NB4 (cell line): ENCODE data around the gene MEX3D.

Experiments used
- DNase-seq: peaks from one replicate; pipeline ENCODE4 v3.0.0; 2010; ENCODE audit warnings: low read depth
- H3K4me3 ChIP-seq: one replicate; pipeline ENCODE4 v1.5.1; 2011; ENCODE audit warnings: mild to moderate bottlenecking, low read depth, low read length, moderate library complexity
- CTCF ChIP-seq: IDR thresholded peaks from one replicate; pipeline ENCODE4 v1.5.1; 2012; ENCODE audit warnings: low read depth, low read length
- MYC ChIP-seq: IDR thresholded peaks from 2 replicates; pipeline ENCODE4 v1.6.1; 2011; ENCODE audit warnings: low read depth, low read length
- POLR2A ChIP-seq: IDR thresholded peaks from 2 replicates; pipeline ENCODE4 v1.6.1; 2011; ENCODE audit warnings: mild to moderate bottlenecking; ENCODE audit not compliant: insufficient read length; ENCODE audit errors: extremely low read depth
- TF ChIP-seq, protein P1 (sequence below): IDR thresholded peaks from 2 replicates; pipeline ENCODE4 v1.6.1; 2011; ENCODE audit warnings: low read depth, low read length

Gene MEX3D

DNA sequence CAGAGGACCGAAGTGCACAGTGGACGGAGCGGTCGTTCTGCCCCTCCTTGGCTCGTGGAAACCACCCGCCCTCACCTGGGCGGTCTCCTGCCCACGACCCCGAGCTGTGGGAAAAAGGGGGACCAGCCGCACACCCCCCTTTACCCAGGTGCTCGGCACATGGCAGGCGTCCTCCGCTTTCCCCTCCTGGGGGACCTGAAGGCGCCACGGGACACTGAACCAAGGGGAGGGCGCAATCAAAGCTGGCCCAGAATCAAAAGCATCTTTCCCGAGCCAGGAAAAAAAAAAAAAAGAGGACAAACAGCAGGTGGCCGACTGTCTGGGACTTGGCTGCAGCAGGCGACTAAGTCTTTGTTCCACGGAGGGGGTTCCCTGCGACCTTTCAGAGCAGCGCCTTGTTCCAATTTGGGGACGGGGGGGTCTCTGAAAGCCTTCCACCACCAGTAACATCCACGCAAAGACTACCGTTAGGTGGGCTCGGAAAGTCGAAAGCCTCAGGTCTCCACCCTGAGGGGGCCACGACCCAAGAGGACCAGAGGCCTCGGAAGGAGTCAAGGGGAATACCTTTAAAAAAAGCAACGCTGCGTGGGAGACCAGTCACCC is 23.4 kb upstream of the MEX3D start:
- H3K4me3 ChIP-seq: peak overlapping the region; percentile 92
- DNase-seq: no peak
- TF ChIP-seq, protein P1, sequence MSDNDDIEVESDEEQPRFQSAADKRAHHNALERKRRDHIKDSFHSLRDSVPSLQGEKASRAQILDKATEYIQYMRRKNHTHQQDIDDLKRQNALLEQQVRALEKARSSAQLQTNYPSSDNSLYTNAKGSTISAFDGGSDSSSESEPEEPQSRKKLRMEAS: no peak
- TF ChIP-seq MYC: peak; percentile 40; the same call in 1 of the 2 replicates

GRCh38 chr19:1590641-1591397 is 22.7 kb upstream of the MEX3D start:
- peak; percentile 58 for DNase-seq
- peak; percentile 18 for TF ChIP-seq CTCF
- no peak for TF ChIP-seq POLR2A
- peak overlapping the region; percentile 92 for H3K4me3 ChIP-seq

DNA sequence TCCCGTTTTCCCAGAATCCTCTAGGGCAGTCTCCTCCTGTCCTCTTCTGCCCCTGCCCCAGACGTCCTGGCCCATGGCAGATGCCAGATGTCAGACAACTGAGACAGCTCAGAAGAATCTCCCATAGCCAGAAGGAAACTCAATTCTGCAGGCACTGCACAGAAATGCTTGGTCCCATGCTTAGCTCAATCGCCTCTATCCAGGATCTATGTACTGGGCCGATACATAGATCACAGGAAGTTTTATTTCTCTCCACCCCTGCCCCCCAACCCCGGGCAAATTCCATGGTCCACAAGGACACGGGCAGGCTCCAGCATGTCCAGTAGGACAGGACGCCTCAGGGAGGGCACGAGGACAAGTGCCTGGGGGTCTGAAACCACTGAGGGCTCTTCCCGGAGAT is 19.7 kb upstream of the MEX3D start:
- TF ChIP-seq POLR2A (no peak), CTCF (no peak), MYC (no peak)
- TF ChIP-seq, protein P1: no peak
- DNase-seq: no peak
- H3K4me3 ChIP-seq: no peak overlapping the region

DNA sequence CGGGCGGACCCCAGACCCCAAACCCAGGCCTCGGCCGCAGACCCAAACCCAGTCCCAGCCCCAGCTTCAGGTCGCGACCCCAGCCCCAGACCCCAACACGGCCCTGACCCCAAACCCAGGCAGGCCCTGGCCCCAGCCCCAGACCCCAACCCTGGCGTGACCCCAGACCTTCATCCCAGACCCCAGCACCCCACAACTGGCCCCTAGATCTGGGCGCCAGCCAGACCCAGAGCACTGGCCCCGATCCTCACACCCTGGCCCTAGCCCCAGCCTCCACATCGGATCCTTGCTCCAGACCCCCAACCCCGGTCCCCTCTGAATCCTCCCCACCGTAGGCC is 17.1 kb upstream of the MEX3D start:
- TF ChIP-seq CTCF (no peak), POLR2A (no peak), MYC (no peak)
- TF ChIP-seq, protein P1: no peak
- no peak for DNase-seq
- H3K4me3 ChIP-seq: no peak overlapping the region

DNA sequence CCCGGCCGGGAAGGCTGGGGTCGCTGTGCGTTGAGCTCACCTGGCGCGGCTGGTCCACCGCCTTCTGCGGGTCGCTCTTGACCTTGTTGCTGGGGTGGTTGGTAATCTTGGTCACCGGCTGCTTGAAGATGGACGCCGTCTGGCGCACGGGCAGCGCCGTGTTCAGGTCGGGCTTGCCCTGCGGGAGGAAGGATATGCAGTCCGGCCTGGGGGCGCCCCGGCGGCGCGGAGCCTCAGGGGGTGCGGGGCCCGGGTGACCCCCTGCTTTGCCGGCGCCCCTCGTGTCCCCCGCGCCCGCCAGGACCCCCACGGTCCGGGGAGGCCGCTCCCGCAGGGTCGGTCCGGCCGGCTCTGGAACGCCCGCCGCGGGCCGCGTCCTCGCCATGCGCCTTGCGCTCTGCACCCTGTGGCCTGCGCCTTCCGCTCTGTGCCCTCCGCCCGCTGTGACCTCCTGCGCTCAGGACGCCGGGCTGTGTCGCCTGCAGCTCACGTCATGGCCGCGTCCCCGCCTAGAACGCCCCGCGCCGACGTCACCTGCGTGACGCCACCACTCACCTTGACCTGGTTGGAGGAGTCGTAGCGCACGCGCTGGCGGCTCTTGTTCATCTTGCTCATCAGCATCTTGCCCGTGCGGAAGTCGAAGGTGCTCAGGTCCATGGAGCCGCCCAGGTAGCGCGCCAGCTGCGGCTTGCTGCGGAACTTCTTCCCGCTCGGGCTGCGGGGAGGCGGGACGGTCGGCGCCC is 16.5 kb upstream of the MEX3D start:
- no peak for TF ChIP-seq POLR2A
- no peak for TF ChIP-seq CTCF
- TF ChIP-seq, protein P1: no peak
- TF ChIP-seq MYC: no peak
- H3K4me3 ChIP-seq: no peak overlapping the region
- DNase-seq: no peak

GRCh38 chr19:1582201-1582600 is 14.1 kb upstream of the MEX3D start:
- no peak for DNase-seq
- no peak for TF ChIP-seq MYC
- TF ChIP-seq, protein P1: no peak
- TF ChIP-seq POLR2A: no peak
- TF ChIP-seq CTCF: no peak
- no peak overlapping the region for H3K4me3 ChIP-seq
